ENCODE data around the gene IFNL4. TPM values are rescaled to one million over a fixed set of nuclear protein-coding genes. Genes with fewer than 3 reads are reported as not detected.
"Not testable (repeated sequence)": the region's sequence is repeated elsewhere in the genome, so short reads cannot be mapped to it uniquely, and the experiment has no call there.

IFNL4 gene
- not detected in 2 replicates for total RNA-seq (2014; rRNA removed; shearing (Covaris generic))

- DNase-seq (ENCODE audit: low spot score): no peak
Observed at GRCh38 chr19:39248806-39249205, at the start of gene IFNL4. TSS of gene IFNL4 (minus strand) at chr19:39248856.

- no peak for DNase-seq (ENCODE audit: low spot score)
Observed at GRCh38 chr19:39297931-39298634, 49.4 kb upstream of the IFNL4 start.

DNA sequence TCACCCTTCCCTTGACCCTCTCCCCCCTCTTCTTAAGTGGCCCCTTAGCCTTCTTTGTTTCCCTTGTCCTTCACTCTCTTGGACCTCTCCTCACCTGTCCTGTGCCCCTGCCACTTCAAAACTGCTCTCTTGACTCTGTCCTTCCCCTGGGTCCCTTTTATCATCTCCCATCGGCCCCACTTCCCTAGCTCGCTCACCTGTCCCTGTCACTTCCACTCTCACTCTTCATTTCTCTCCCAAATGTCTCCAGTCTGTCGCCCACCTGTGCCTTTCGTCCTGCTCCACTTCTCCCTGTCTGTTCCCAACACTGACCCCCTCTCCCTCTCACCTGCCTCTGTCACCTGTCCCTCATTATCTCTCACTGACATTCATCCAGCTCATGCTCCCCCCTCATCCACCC lies 48.2 kb upstream of the IFNL4 start:
- DNase-seq (ENCODE audit: low spot score): no peak

DNA sequence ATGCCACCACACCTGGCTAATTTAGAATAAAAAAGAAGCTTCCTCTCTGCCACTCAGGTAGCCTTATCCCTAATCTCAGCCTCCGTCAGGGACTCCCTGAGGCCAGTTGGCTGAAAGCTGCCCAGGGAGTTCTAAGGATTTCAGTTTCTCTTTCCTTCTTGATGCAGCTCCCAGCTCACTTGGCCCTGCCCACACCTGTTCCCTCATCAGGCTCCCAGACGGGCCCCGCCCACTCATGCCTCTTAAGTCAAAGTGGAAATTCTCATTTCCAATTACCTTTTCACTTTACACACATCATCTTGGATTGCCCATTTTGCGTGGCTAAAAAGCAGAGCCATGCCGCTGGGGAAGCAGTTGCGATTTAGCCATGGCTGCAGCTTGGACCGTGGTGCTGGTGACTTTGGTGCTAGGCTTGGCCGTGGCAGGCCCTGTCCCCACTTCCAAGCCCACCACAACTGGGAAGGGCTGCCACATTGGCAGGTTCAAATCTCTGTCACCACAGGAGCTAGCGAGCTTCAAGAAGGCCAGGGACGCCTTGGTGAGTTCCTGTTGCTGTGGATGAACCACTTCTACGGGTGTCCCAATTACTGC lies 47.5 kb upstream of the IFNL4 start, which contains the start of gene IFNL1:
IFNL1 (plus strand) TSS at position 353 of the 591 bp plus-strand sequence; CDS start at position 368, 15 bp downstream.
- DNase-seq (ENCODE audit: low spot score): no peak

- no peak for DNase-seq (ENCODE audit: low spot score)
Observed at GRCh38 chr19:39293394-39293793, 44.7 kb upstream of the IFNL4 start.

GRCh38 chr19:39284032-39284431 lies 35.4 kb upstream of the IFNL4 start:
- DNase-seq (ENCODE audit: low spot score): no peak

DNA sequence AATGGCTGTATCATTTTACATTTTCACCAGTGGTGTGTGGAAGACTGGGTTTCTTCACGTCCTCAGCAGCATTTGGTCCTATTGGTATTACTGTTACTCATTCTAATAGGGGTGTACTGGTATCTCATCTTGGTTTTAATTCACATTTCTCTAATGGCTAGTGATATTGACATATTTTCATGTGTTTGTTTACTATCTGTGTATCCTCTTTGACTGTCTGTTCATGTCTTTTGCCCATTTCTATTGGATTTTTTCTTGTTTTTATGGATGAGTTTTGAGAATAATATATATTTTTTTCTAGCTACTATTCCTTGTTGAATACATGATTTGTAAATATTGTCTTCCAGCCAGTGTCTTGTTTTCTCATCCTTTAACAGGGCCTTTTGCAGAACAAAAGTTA lies 33.4 kb upstream of the IFNL4 start:
- no peak for DNase-seq (ENCODE audit: low spot score)

GRCh38 chr19:39277598-39277997 lies 28.9 kb upstream of the IFNL4 start:
- DNase-seq (ENCODE audit: low spot score): no peak

DNA sequence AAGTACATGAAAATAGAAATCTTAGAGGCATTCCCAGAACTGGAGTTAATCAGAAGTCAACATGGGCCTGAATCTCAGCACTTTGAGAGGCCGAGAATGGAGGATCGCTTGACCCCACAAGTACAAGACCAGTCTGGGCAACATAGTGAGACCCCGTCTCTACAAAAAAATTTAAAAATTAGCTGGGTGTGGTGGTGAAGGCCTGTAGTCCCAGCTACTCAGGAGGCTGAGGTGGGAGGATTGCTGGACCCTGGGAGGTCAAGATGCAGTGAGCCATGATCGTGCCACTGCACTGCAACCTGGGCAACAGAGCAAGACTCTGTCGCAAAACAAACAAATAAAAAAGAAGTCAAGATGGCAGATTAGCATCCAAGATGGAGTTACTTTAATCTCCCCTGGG lies 28.1 kb upstream of the IFNL4 start:
- no peak for DNase-seq (ENCODE audit: low spot score)

DNA sequence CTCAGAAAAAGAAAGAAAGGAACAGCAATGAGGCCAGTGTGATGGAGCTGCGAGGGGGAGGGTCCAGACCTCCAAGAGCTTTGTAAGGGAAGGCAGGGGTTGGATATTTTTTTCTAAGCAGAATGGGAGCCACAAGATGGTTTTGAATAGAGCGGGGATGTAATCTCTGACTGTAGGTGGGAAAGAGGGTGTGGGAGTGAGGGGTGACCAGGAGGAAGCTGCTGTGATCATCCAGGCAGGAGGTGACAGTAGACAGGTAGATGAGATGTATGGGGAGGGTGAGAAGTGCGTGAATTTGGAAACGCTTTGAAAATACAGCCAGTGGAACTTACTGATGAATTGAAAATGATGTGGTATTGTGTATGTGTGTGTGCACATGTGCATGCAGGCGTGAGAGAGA lies 26.9 kb upstream of the IFNL4 start:
- DNase-seq (ENCODE audit: low spot score): no peak

DNA sequence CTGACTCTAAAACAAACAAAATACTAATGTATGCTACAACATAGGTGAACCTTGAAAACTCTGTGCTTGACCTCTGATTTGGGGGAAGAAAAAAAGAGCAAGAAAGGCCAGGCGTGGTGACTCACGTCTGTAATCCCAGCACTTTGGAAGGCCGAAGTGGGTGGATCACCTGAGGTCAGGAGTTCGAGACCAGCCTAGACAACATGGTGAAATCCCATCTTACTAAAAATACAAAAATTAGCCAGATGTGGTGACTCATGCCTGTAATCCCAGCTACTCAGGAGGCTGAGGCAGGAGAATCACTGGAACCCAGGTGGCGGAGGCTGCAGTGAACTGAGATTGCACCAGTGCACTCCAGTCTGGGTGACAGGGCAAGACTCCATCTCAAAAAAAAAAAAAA lies 25.2 kb upstream of the IFNL4 start:
- not testable (repeated sequence) for DNase-seq (ENCODE audit: low spot score)

DNA sequence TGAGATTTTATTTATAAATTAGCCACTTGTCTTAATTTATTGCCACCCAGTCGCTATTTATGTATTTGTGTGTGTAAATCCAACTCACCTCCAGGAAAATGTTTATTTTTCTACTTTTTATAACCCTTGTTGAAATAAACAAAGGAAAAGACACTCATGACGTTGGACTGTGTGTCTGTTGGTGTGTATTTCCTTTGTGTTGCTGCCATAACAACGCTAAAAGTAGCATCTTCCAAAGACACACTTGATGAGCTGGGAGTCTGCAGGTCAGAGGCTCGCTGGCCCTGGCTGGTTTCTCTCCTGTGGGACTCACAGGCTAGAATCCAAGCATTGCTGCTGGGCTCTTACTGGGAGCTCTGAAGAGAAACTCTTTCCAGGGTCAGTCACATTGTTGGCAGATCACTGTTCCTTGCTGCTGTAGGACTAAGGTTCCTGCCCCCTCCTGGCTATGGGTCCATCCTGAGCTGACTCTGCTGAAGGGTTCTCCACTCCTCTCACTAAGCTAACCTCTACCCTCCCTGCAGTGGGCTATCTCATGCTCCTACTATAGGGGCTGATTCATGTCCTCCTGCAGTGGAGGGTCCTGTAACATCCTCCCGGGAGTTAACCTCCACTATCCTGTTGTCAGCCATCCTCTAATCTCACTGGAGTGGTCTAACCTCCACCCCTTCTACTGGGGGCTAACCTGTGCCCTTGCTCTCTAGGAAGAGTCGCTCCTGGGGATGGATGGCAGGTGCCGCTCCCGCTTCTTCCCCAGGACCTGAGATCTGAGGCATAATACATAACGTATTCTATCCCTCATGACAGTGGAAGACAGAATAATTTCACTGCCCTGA lies 21.6 kb upstream of the IFNL4 start:
- DNase-seq (ENCODE audit: low spot score): no peak

- not testable (repeated sequence) for DNase-seq (ENCODE audit: low spot score)
Observed at GRCh38 chr19:39269369-39269768, 20.7 kb upstream of the IFNL4 start.

DNA sequence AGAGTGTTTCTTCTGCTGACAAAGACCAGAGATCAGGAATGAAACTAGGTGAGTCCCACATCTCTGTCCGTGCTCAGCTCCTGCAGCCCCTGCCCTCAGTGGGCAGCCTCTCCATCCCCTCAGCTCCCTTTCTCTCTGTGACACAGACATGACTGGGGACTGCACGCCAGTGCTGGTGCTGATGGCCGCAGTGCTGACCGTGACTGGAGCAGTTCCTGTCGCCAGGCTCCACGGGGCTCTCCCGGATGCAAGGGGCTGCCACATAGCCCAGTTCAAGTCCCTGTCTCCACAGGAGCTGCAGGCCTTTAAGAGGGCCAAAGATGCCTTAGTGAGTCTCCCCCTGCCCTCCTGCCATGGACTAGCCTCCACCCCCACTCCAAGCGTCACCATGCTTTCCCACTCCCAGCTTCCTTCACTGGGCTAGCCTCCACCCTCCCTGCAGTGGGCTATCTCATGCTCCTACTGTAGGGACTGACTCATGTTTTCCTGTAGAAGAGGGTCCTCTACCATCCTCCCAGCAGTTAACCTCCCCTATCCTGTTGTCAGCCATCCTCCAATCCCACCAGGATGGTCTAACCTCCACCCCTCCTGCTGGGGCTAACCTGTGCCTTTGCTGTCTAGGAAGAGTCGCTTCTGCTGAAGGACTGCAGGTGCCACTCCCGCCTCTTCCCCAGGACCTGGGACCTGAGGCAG lies 20.0 kb upstream of the IFNL4 start:
- DNase-seq (ENCODE audit: low spot score): not testable (repeated sequence)

GRCh38 chr19:39268085-39268484 lies 19.4 kb upstream of the IFNL4 start, which contains the start of gene IFNL2:
TSS of gene IFNL2 (plus strand) at chr19:39268396. CDS start at chr19:39268569, 173 bp downstream.
- DNase-seq (ENCODE audit: low spot score): not testable (repeated sequence)

DNA sequence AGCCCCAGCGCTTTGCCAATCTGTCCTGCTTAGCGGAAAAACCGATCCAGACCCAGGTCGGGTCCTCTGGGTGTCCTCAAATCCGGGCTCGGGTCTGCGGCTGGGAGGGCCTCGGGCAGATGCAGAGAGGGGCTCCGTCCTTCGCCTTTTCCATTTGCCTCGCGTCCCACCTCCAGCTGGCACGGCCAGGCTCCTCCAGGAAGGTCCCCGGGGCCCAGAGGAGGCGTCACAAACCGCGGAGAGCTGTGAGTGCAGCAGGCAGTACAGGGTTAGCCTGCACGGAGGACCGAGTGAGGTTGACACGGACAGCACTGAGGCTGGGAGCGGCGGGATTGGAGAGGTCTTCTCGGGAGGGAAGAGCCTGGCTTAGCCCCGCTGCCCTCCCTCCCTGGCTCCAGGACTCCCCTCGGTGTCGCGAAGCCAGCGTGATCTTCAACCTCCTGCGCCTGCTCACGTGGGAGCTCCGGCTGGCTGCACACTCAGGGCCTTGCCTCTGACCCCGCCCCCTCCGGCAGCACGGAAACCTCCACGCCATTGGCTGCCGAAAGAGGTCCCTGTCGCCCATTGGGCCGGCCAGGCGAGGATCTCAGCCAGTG lies 16.8 kb upstream of the IFNL4 start:
- DNase-seq (ENCODE audit: low spot score): no peak

DNA sequence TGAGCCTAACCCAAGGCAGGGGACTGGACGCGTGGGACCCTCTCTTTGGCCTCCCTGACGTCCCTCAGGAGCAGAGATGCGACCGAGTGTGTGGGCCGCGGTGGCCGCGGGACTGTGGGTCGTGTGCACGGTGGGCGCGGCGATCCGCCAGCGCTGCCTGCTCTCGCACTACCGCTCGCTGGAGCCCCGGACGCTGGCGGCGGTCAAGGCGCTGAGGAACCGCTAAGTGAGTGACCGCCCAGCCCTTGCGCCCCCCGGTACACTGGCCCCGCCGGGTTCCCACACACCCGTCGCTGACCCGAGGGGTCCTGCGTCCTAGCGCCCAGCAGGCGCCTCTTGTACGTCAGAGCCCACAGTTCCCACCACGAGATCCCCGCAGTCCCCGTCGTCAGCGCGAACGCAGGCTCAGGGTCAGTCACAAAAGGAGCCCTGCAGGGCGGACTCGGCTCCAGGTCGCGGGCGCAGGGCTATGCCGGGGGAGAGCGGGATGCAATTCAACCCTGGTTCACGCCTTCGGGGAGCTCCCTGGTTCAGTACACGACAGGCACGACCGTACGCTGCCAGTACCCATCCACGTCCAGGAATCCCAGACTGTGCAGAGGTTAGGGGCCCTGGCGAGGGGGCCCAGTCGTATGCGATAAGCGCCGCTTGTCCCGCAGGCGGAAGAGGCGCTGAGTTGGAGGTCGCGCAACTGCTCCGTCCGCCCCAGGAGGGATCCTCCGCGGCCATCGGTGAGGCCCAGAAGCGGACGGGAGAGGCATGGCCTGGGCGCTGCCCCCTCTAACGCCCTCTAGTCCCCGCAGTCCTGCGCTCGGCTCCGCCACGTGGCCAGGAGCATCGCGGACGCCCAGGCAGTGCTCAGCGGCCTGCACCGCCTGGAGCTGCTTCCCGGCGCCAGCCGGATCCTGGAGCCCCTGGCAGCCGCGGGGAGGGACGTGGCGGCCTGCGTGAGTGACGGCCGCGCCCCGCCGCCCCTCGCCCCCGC lies 15.9 kb upstream of the IFNL4 start:
- no peak for DNase-seq (ENCODE audit: low spot score)

DNA sequence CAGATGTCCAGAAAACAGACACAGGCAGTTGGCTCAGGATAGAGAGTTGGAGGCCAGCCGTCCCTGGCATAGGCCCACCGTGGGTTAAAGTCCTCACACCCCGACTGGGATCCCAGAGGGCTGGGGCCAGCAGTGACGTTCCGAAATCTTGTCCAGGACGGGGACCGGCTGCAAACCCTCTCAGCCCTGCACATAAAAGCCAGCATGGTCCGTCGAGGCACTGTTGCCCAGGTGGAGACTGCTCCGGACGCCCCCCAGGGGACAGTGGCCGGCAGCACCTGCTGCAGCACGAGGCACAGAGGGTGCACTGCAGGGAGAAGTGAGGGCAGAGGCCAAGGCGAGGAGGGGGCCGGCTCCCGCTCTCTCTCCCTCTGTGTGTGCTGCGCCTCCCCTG lies 15.3 kb upstream of the IFNL4 start:
- no peak for DNase-seq (ENCODE audit: low spot score)

DNA sequence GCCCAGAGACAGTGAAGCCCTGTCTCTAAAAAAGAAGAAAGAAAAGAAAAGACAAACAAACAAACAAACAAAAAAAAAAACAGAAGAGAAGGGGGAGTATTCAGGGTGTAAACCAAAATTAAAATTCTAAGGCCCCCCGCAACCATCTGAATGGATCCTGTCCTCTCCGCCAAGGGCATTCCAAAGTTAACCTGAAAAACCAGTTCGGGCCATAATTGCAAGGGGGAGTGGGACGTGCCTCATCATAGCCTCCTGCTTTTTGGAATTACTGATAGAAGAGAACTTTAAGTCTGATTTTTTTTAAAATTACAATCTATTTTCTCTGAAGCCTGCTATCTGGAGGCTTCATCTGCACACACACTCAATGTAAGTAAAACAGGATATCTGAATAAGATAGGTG lies 13.8 kb upstream of the IFNL4 start:
- no peak for DNase-seq (ENCODE audit: low spot score)

DNA sequence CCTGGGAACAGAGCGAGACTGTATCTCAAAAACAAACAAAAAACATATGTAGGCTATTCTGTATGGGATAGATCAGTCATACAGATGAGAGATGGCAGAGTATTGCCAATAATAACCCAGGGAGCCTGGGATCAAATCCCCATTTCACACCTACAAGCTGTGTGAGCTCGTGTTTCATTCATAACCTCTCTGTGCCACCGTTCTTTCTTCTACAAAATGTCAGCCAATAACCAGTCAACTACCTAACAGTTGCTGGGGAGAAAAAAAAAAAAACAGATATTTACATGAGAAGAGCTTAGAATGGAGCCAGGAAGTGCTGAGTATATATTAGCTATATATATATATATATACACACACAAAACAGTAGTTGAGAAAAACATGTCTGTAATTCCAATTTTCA lies 13.0 kb upstream of the IFNL4 start:
- no peak for DNase-seq (ENCODE audit: low spot score)
